ENCODE results near the gene KIF12. TPM values are rescaled to one million over a fixed set of nuclear protein-coding genes. Genes with fewer than 3 reads are reported as not detected.
"Not testable (repeated sequence)": the region's sequence is repeated elsewhere in the genome, so short reads cannot be mapped to it uniquely, and the experiment has no call there.

Gene KIF12
- total RNA-seq, 1 donor from 2014 or later: not detected

GRCh38 chr9:114047717-114048116 is 51.4 kb downstream of the KIF12 start:
- FAIRE-seq (no peak), DNase-seq (ENCODE audit: low read depth) (peak; percentile 8)
- H3K36me3 ChIP-seq (ENCODE audit: control insufficient read depth, insufficient read depth, low read length): peaks cover 11% of the 10 kb centered on the region
- TF ChIP-seq CTCF (IDR thresholded peaks at IDR 0.05; ENCODE audit: insufficient read depth, low read length, severe bottlenecking): peak; percentile 54
- no peak overlapping the region for H3K4me3 ChIP-seq (ENCODE audit: low read depth, low read length)
- H3K27me3 ChIP-seq (ENCODE audit: control insufficient read depth, insufficient read depth, low read length): no peaks in the 10 kb centered on the region

GRCh38 chr9:114046875-114047274 is 52.2 kb downstream of the KIF12 start:
- peaks cover 11% of the 10 kb centered on the region for H3K36me3 ChIP-seq (ENCODE audit: control insufficient read depth, insufficient read depth, low read length)
- no peaks in the 10 kb centered on the region for H3K27me3 ChIP-seq (ENCODE audit: control insufficient read depth, insufficient read depth, low read length)
- FAIRE-seq (no peak), DNase-seq (ENCODE audit: low read depth) (peak; percentile 56)
- H3K4me3 ChIP-seq (ENCODE audit: low read depth, low read length): no peak overlapping the region
- no peak for TF ChIP-seq CTCF (IDR thresholded peaks at IDR 0.05; ENCODE audit: insufficient read depth, low read length, severe bottlenecking)

- DNase-seq (ENCODE audit: low read depth) (peak; percentile 84), FAIRE-seq (no peak)
- Histone ChIP-seq H3K36me3 (ENCODE audit: control insufficient read depth, insufficient read depth, low read length) (peaks cover 10% of the 10 kb centered on the region), H3K27me3 (ENCODE audit: control insufficient read depth, insufficient read depth, low read length) (no peaks in the 10 kb centered on the region), H3K4me3 (ENCODE audit: low read depth, low read length) (no peak overlapping the region)
- no peak for TF ChIP-seq CTCF (IDR thresholded peaks at IDR 0.05; ENCODE audit: insufficient read depth, low read length, severe bottlenecking)
These were observed 52.8 kb downstream of the KIF12 start for GRCh38 chr9:114046237-114046755.

DNA sequence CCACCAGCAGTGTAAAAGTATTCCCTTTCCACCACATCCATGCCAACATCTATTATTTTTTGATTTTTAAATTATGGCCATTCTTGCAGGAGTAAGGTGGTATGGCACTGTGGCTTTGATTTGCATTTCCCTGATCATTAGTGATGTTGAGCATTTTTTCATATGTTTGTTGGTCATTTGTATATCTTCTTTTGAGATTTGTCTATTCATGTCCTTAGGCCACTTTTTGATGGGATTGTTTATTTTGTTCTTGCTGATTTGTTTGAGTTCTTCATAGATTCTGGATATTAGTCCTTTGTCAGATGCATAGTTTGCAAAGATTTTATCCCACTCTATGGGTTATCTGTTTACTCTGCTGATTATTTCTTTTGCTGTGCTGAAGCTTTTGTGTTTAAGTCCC is 55.4 kb downstream of the KIF12 start:
- H3K4me3 ChIP-seq (ENCODE audit: low read depth, low read length); DNase-seq (ENCODE audit: low read depth); H3K27me3 ChIP-seq (ENCODE audit: control insufficient read depth, insufficient read depth, low read length); FAIRE-seq; H3K36me3 ChIP-seq (ENCODE audit: control insufficient read depth, insufficient read depth, low read length): not testable (repeated sequence)

Other genes starting within 250 kb of the KIF12 start
- gene ZNF618, start 223.0 kb downstream of the KIF12 start, total RNA-seq: 1.3 and 1.6 TPM in 2 replicates
- gene AMBP, start 21.0 kb downstream of the KIF12 start, total RNA-seq: not detected in 2 replicates
- gene COL27A1, start 56.2 kb upstream of the KIF12 start, total RNA-seq: 1.3 and 2.2 TPM in 2 replicates
- gene ORM1, start 223.8 kb upstream of the KIF12 start, total RNA-seq: not detected in 2 replicates
- not detected in 2 replicates for gene ORM2, start 230.6 kb upstream of the KIF12 start, total RNA-seq

Measured in bronchial epithelial cell (primary cell).